GM12872 (cell line): Measurements from ENCODE around the gene PPIL6.

Experiments
- TF ChIP-seq, protein P1 (sequence below): IDR thresholded peaks from 3 replicates; pipeline ENCODE4 v1.5.1; 2011; ENCODE audit warnings: low read depth, mild to moderate bottlenecking, low read length, moderate library complexity; ENCODE audit not compliant: insufficient read depth

The PPIL6 gene

GRCh38 chr6:109449795-109450673, 9.6 kb upstream of the PPIL6 start:
- TF ChIP-seq, protein P1, sequence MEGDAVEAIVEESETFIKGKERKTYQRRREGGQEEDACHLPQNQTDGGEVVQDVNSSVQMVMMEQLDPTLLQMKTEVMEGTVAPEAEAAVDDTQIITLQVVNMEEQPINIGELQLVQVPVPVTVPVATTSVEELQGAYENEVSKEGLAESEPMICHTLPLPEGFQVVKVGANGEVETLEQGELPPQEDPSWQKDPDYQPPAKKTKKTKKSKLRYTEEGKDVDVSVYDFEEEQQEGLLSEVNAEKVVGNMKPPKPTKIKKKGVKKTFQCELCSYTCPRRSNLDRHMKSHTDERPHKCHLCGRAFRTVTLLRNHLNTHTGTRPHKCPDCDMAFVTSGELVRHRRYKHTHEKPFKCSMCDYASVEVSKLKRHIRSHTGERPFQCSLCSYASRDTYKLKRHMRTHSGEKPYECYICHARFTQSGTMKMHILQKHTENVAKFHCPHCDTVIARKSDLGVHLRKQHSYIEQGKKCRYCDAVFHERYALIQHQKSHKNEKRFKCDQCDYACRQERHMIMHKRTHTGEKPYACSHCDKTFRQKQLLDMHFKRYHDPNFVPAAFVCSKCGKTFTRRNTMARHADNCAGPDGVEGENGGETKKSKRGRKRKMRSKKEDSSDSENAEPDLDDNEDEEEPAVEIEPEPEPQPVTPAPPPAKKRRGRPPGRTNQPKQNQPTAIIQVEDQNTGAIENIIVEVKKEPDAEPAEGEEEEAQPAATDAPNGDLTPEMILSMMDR, result no peak

DNA sequence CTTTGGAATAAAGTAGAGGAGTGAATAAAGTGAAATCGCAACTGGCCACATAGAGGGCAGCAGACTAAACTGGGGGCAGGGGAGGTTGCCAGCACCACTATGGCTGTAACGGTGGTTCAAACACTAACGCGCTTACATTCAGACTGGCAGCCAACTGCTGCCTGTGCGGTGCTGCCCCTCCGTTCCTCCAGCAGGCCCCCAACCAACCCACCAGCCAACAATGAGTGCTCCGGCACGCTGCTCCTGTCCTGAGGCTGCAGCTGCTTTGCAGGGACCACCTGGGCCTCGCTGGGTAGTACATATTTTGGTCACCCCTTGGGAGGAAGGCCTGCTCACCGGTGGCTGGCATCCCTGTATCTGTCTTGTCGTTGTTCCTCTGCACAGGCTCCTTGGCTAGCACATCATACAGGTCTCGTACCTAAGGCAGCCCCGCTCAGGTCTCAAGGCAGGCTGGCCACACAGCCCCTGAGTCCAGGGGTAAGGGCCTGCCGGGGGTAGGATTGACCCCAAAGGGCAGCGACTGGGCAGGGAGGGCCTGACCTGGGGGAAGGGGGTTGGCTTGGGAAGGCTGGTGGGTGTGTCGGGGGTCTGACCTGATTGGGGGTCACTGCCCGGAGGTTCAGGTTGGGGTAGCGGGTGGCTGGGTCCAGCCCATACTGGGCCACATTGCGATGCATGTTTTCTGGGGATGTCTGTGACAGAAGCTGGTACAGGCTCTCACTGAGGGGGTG, 8.8 kb upstream of the PPIL6 start:
- TF ChIP-seq, protein P1, result no peak

DNA sequence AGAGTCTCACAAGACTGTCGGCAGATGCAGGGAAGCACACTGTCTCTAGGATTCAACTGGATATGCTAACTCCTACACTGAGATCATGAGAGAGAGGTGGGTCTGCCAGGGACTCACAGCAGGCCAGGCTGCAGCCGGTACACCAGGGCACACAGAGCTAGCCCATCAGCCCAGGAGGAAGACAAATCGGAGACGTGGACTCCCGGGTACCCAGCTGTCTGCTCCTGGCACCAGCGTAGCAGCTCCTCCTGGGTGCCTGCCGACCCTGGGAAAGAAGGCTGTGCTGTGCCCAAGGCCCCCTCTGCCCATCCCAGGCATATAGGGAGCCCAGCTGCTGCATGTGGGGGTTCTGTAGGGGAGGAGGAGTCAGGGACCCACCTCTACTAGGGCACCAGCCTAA, 8.2 kb upstream of the PPIL6 start:
- TF ChIP-seq, protein P1, result no peak

GRCh38 chr6:109447878-109448555, 7.6 kb upstream of the PPIL6 start:
- TF ChIP-seq, protein P1, result no peak

DNA sequence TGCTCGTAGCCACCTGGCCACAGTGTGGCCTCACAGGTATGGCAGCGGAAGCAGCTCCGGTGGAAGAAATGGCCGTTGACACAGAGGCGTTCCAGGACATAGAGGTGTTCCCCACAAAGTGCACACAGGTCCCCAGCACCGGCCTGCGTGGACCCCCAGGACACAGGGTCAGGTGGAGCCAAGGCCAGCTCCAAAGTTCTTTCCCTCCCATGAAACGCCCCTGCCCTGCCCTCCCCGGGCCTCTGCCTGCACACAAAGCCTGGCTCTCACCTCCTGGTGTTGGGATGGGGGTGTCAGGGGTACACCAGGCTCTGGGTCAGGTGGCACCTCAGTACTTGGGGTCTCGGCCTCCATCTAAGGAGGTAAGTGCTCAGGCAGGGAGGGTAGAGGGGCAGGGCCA, 6.7 kb upstream of the PPIL6 start:
- TF ChIP-seq, protein P1, result no peak

DNA sequence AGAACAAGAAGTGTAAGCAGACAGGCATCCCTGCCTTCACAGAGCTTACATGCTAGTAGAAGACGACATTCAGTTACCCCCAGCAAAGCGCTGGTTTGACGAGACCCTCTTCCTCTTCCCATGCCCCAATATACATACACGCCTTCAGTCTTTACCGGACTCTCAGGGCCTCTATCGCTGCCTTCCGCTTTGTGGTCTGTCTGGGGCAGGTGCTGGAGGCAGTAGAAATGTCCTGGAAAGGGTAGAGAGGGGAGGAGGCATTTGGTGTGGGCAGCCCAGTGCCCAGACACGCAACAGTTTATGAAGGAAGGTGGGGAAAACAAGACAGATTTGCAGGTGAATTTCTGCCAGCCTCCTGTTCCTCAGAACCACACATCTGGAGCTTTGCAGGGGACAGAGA, 6.1 kb upstream of the PPIL6 start:
- TF ChIP-seq, protein P1, result no peak

- TF ChIP-seq, protein P1, result no peak
Measured at GRCh38 chr6:109446072-109446471, 5.6 kb upstream of the PPIL6 start.
